ENCODE results near the gene GRHL3. TPM values are rescaled to one million over a fixed set of nuclear protein-coding genes. Genes with fewer than 3 reads are reported as not detected.

GRHL3 gene
- total RNA-seq, 1 donor from 2014 or later = not detected

- Mint-ChIP-seq H3K9me3 (no peaks in the 10 kb centered on the region), H3K27me3 (ENCODE audit: insufficient read depth) (peaks cover 22% of the 10 kb centered on the region), H3K27ac (no peak overlapping the region), H3K4me1 (ENCODE audit: low read depth) (no peaks in the 10 kb centered on the region), H3K36me3 (ENCODE audit: low read depth) (no peaks in the 10 kb centered on the region), H3K4me3 (no peak overlapping the region)
- no peak for DNase-seq (ENCODE audit: low spot score)
- intact Hi-C loops (cut with micrococcal nuclease) = no loop called here
Observed at GRCh38 chr1:24343412-24344089, 24.4 kb downstream of the GRHL3 start.

- no peak overlapping the region for H3K4me3 Mint-ChIP-seq
Observed at GRCh38 chr1:24344090-24344742, 25.1 kb downstream of the GRHL3 start.

GRCh38 chr1:24345334-24345733, 26.2 kb downstream of the GRHL3 start:
- intact Hi-C loops (cut with micrococcal nuclease) = no loop called here
- peaks cover 12% of the 10 kb centered on the region for H3K4me1 Mint-ChIP-seq (ENCODE audit: low read depth)
- H3K9me3 Mint-ChIP-seq = no peaks in the 10 kb centered on the region
- DNase-seq (ENCODE audit: low spot score) = no peak
- no peak overlapping the region for H3K27ac Mint-ChIP-seq
- no peak overlapping the region for H3K4me3 Mint-ChIP-seq
- peaks cover 22% of the 10 kb centered on the region for H3K27me3 Mint-ChIP-seq (ENCODE audit: insufficient read depth)
- H3K36me3 Mint-ChIP-seq (ENCODE audit: low read depth) = no peaks in the 10 kb centered on the region

More at GRCh38 chr1:24344090-24344742, 25.1 kb downstream of the GRHL3 start:
- intact Hi-C loops (cut with micrococcal nuclease) = no loop called here
- no peaks in the 10 kb centered on the region for H3K36me3 Mint-ChIP-seq (ENCODE audit: low read depth)
- no peak overlapping the region for H3K27ac Mint-ChIP-seq
- peaks cover 20% of the 10 kb centered on the region for H3K27me3 Mint-ChIP-seq (ENCODE audit: insufficient read depth)
- DNase-seq (ENCODE audit: low spot score) = no peak
- H3K4me1 Mint-ChIP-seq (ENCODE audit: low read depth) = peaks cover under 1% of the 10 kb centered on the region
- H3K9me3 Mint-ChIP-seq = no peaks in the 10 kb centered on the region

GRCh38 chr1:24347159-24347934, 28.2 kb downstream of the GRHL3 start:
- Mint-ChIP-seq H3K27ac (no peak overlapping the region), H3K9me3 (no peaks in the 10 kb centered on the region), H3K4me3 (no peak overlapping the region), H3K27me3 (ENCODE audit: insufficient read depth) (peaks cover 16% of the 10 kb centered on the region), H3K4me1 (ENCODE audit: low read depth) (peaks cover 32% of the 10 kb centered on the region), H3K36me3 (ENCODE audit: low read depth) (no peaks in the 10 kb centered on the region)
- DNase-seq (ENCODE audit: low spot score) = no peak
- intact Hi-C loops (cut with micrococcal nuclease) = no loop called here

- no peaks in the 10 kb centered on the region for H3K9me3 Mint-ChIP-seq
- H3K27me3 Mint-ChIP-seq (ENCODE audit: insufficient read depth) = peaks cover 16% of the 10 kb centered on the region
- H3K36me3 Mint-ChIP-seq (ENCODE audit: low read depth) = no peaks in the 10 kb centered on the region
- intact Hi-C loops (cut with micrococcal nuclease) = no loop called here
- no peak for DNase-seq (ENCODE audit: low spot score)
- H3K27ac Mint-ChIP-seq = no peak overlapping the region
- H3K4me3 Mint-ChIP-seq = no peak overlapping the region
- peaks cover 40% of the 10 kb centered on the region for H3K4me1 Mint-ChIP-seq (ENCODE audit: low read depth)
Observed at GRCh38 chr1:24348196-24348595, 29.0 kb downstream of the GRHL3 start.

GRCh38 chr1:24349891-24350290, 30.7 kb downstream of the GRHL3 start:
- Mint-ChIP-seq H3K4me1 (ENCODE audit: low read depth) (peaks cover 45% of the 10 kb centered on the region), H3K27ac (peak overlapping the region; percentile 83), H3K9me3 (no peaks in the 10 kb centered on the region), H3K36me3 (ENCODE audit: low read depth) (no peaks in the 10 kb centered on the region), H3K4me3 (peak overlapping the region; percentile 61), H3K27me3 (ENCODE audit: insufficient read depth) (peaks cover 10% of the 10 kb centered on the region)
- no peak for DNase-seq (ENCODE audit: low spot score)
- intact Hi-C loops (cut with micrococcal nuclease) = loop anchor here (1.0 kb wide), 1 partner anchor 28 kb away; no protein-coding TSS in a partner anchor

- H3K36me3 Mint-ChIP-seq (ENCODE audit: low read depth) = no peaks in the 10 kb centered on the region
- H3K9me3 Mint-ChIP-seq = no peaks in the 10 kb centered on the region
- intact Hi-C loops (cut with micrococcal nuclease) = loop anchor here (1.0 kb wide), 3 partner anchors 14 to 74 kb away; no protein-coding TSS in a partner anchor
- peaks cover 45% of the 10 kb centered on the region for H3K4me1 Mint-ChIP-seq (ENCODE audit: low read depth)
- DNase-seq (ENCODE audit: low spot score) = peak; percentile 36
- peak overlapping the region; percentile 64 for H3K4me3 Mint-ChIP-seq
- H3K27me3 Mint-ChIP-seq (ENCODE audit: insufficient read depth) = peaks cover 10% of the 10 kb centered on the region
- H3K27ac Mint-ChIP-seq = peak overlapping the region; percentile 90
Observed at GRCh38 chr1:24351247-24351646, 32.1 kb downstream of the GRHL3 start.

- no peaks in the 10 kb centered on the region for H3K36me3 Mint-ChIP-seq (ENCODE audit: low read depth)
- H3K4me3 Mint-ChIP-seq = no peak overlapping the region
- no peaks in the 10 kb centered on the region for H3K9me3 Mint-ChIP-seq
- peaks cover 10% of the 10 kb centered on the region for H3K27me3 Mint-ChIP-seq (ENCODE audit: insufficient read depth)
- peak overlapping the region; percentile 67 for H3K27ac Mint-ChIP-seq
- intact Hi-C loops (cut with micrococcal nuclease) = loop anchor here (1.0 kb wide), 3 partner anchors 13 to 75 kb away; no protein-coding TSS in a partner anchor
- DNase-seq (ENCODE audit: low spot score) = no peak
- peaks cover 45% of the 10 kb centered on the region for H3K4me1 Mint-ChIP-seq (ENCODE audit: low read depth)
Observed at GRCh38 chr1:24351918-24352627, 32.9 kb downstream of the GRHL3 start.

GRCh38 chr1:24353292-24353891, 34.2 kb downstream of the GRHL3 start:
- Mint-ChIP-seq H3K4me3 (no peak overlapping the region), H3K27me3 (ENCODE audit: insufficient read depth) (peaks cover 4% of the 10 kb centered on the region), H3K27ac (no peak overlapping the region), H3K4me1 (ENCODE audit: low read depth) (peaks cover 45% of the 10 kb centered on the region), H3K9me3 (no peaks in the 10 kb centered on the region), H3K36me3 (ENCODE audit: low read depth) (peaks cover 2% of the 10 kb centered on the region)
- no peak for DNase-seq (ENCODE audit: low spot score)
- intact Hi-C loops (cut with micrococcal nuclease) = no loop called here

GRCh38 chr1:24355466-24355865, 36.3 kb downstream of the GRHL3 start:
- intact Hi-C loops (cut with micrococcal nuclease) = no loop called here

GRCh38 chr1:24357038-24357437, 37.9 kb downstream of the GRHL3 start:
- peaks cover 17% of the 10 kb centered on the region for H3K4me1 Mint-ChIP-seq (ENCODE audit: low read depth)

More at GRCh38 chr1:24355466-24355865, 36.3 kb downstream of the GRHL3 start:
- H3K4me1 Mint-ChIP-seq (ENCODE audit: low read depth) = peaks cover 32% of the 10 kb centered on the region
- H3K9me3 Mint-ChIP-seq = no peaks in the 10 kb centered on the region
- H3K27me3 Mint-ChIP-seq (ENCODE audit: insufficient read depth) = no peaks in the 10 kb centered on the region
- H3K36me3 Mint-ChIP-seq (ENCODE audit: low read depth) = peaks cover 2% of the 10 kb centered on the region
- H3K27ac Mint-ChIP-seq = no peak overlapping the region
- H3K4me3 Mint-ChIP-seq = no peak overlapping the region
- no peak for DNase-seq (ENCODE audit: low spot score)

GRCh38 chr1:24360681-24361080, 41.5 kb downstream of the GRHL3 start:
- peaks cover 4% of the 10 kb centered on the region for H3K36me3 Mint-ChIP-seq (ENCODE audit: low read depth)
- H3K4me3 Mint-ChIP-seq = no peak overlapping the region
- H3K4me1 Mint-ChIP-seq (ENCODE audit: low read depth) = peaks cover 30% of the 10 kb centered on the region
- intact Hi-C loops (cut with micrococcal nuclease) = no loop called here
- DNase-seq (ENCODE audit: low spot score) = no peak
- H3K27ac Mint-ChIP-seq = no peak overlapping the region
- no peaks in the 10 kb centered on the region for H3K27me3 Mint-ChIP-seq (ENCODE audit: insufficient read depth)
- no peaks in the 10 kb centered on the region for H3K9me3 Mint-ChIP-seq

More at GRCh38 chr1:24357038-24357437, 37.9 kb downstream of the GRHL3 start:
- intact Hi-C loops (cut with micrococcal nuclease) = no loop called here
- H3K27ac Mint-ChIP-seq = no peak overlapping the region
- no peaks in the 10 kb centered on the region for H3K9me3 Mint-ChIP-seq
- H3K36me3 Mint-ChIP-seq (ENCODE audit: low read depth) = peaks cover 2% of the 10 kb centered on the region
- no peak for DNase-seq (ENCODE audit: low spot score)
- no peaks in the 10 kb centered on the region for H3K27me3 Mint-ChIP-seq (ENCODE audit: insufficient read depth)
- H3K4me3 Mint-ChIP-seq = no peak overlapping the region
